Activated CD8-positive, alpha-beta memory T cell treated with anti-CD3 and anti-CD28 coated beads for 24 hours (primary cell): Measurements from ENCODE around the gene MRTFA.
"Not testable (repeated sequence)": the region's sequence is repeated elsewhere in the genome, so short reads cannot be mapped to it uniquely, and the experiment has no call there.

ENCODE experiments used
- DNase-seq: peaks from one replicate; pipeline ENCODE4 v3.0.0-alpha.2; 2020

Gene MRTFA

DNA sequence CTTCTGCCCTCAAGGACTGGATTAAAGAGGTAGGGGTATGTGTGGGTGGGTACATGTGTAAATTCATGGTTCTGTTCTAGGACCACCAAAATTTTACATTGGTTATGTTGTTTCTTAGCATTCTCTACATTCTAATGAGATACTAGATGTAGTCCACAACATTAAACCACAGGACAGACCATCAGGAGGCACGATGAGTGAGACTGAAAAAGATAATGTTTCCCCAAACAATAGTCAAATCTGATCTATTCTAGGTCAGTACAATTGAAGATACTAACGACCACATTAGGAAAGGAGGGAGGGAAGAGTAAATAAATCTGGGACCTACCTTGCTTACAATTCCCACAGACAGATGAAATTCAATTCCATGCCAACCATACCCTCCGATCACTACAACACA is 42.2 kb downstream of the MRTFA start:
- DNase-seq: no peak

DNA sequence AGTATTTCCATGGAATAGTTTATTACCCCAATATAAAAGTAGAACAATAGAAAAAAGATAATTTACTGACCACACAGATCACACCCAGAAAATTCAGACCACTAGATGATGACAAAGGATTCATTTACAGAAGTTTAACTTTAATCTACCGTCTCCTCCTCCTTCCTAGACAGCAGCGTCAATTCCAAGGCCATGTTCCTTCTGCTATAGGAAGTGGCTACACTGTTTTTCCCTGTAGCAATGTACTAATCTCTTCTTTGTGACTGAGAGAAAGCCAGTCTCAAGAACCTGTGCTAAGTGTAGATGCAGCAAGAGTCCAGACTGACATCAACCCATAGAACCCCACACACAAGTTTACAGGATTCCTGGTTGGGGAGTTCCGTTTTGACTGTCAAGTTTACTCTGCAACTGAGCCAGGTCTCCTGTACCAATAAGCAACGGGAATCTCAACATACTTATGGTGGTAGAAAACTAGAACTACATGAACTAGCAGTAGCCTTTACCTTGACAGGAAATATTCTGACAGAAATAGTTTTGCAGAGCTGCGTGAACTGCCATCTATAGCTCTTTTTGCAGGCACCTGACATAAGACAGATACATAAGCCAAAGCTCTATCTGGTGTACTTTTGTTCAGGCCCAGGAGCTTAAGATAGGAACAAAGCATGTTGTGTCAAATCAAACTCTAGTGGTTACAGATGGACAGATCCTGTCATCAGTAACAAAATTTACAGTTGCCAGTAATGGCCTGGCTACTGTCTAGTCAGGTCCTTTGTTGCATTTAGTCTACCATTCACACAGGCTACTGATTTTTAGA is 42.9 kb downstream of the MRTFA start:
- DNase-seq: no peak

DNA sequence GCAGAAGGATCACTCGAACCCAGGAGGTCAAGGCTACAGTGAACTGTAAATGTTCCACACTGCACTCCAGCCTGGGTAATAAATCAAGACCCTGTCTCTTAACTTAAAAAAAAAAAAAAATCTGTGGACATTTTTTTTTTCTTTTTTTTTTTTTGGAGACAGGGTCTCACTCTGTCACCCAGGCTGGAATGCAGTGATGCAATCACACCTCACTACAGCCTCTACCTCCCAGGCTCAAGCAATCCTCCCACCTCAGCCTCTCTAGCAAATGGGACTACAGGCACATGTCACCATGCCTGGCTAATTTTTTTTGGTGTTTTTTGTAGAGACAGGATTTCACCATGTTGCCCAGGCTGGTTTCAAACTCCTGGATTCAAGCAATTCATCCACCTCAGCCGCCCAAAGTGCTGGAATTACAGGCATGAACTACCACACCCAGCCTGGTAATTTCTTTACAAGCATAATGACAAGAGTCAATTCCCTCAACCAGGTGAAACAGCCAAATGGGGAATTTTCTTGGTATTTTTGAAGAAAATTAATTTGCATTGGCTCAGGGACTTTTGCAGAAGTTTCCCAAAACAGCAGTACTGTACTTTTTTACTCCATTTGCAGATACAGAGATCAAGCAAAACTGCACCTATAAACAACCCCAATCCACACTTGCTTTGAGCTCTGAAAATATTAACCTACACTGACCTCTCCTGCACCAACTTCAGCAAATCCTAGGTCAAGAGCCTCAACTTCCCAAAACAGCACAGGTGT is 44.0 kb downstream of the MRTFA start:
- DNase-seq: no peak

DNA sequence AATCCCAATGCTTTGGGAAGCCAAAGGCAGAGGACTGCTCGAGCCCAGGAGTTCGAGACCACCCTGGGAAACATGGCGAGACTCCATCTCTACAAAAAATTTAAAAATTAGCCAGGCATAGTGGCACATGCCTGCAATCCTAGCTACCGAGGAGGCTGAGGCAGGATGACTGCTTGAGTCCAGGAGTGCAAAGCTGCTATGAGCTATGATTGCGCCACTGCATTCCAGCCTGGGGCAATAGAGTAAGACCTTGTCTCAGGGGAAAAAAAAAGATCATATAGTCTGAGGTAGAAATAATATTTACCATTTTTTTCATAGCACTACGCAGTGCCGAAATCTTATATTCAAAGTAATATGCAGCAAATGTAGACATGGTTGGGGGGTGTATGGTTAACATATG is 47.8 kb downstream of the MRTFA start:
- DNase-seq: no peak

DNA sequence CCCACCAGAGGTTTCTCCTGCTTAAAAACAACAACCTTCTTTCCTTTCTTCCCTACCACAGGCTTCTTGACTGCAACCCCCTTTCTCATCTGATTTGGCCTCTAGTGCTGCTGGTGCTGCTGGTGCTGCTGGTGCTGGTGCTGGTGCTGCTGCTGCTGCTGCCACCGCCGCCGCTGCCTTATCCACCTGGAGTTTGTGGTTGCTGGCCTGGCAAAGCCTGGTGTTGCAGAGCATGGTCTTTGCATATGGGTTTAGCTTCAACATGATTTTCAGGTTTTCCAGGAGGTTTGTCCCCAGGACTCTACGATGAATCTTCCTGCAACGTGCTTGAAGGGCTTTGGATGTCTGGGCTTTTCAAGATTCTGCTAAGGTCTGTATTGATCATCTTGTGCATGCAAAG is 49.7 kb downstream of the MRTFA start:
- DNase-seq: no peak

DNA sequence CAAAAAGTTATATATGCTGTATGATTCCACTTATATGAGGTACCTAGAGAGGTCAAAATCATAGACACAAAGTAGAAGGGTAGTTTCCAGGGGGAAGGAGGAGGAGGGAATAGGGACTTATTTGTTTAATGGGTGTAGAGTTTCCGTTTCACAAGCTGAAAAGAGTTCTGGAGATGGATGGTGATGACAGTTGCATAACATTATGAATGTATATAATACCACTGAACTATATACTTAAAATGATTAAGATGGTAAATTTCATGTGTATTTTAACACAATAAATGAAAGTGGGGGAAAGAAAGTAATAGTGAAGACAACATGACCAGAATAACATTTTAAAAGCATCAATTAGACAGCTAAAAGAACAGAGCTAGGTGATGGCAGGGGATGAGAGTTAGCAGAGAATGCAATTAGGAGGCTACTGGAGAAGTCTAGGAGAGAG is 51.2 kb downstream of the MRTFA start:
- no peak for DNase-seq

DNA sequence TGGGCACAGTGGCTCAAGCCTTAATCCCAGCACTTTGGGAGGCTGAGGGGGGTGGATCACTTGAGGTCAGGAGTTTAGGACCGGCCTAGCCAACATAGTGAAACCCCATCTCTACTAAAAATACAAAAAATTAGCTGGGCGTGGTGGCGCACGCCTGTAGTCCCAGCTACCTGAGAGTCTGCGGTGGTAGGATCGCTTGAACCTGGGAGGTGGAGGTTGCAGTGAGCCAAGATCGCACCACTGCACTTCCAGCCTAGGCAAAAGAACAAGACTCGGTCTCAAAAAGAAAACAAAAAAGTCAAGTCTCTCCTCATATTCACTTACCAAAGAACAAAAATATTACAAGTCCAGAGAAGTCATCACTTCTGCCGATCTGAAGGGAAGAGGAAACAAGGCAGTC is 51.8 kb downstream of the MRTFA start:
- not testable (repeated sequence) for DNase-seq

DNA sequence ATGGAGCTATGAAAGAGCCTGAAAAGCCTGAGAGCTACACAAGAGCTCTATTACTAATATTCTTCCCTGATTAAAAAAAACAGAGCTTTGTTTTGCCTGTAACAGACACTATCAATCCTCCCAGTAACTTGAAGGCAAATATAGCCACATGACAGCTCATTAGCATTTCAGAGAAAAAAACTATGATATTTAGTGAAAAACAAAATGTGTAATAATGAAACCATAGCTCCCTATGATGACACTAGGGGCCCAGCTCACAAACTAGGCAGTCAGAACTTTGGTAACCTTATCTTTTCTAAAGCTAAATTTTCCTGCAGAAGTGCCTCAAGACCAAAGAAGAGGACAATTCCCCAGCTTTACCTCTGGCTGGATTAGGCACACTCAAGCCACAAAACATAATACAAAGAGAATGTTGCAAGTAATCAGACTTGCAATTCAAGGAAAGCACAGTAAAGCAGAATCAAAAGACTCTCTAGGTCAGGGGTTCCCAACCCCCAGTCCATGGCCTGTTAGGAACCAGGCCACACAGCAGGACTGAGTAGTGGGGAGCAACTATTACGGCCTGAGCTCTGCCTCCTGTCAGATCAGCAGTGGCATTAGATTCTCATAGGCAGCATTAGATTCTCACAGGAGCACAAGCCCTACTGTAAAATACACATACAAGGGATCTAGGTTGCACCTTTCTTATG is 53.3 kb downstream of the MRTFA start:
- no peak for DNase-seq

DNA sequence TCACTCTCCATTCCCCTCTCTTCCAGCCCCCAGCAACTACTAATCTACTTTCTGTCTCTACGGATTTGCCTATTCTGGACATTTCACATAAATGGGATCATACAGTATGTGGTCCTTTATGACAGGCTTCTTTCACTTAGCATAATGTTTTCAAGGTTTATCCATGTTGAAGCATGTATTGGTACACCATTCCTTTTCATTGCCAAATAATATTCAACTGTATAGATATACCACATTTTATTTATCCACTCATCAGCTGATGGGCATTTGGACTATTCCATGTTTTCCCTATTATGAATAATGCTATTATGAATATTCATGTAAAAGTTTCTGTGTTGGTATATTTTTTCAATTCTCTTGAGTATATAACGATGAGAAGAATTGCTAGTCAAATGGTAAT is 54.5 kb downstream of the MRTFA start:
- no peak for DNase-seq

DNA sequence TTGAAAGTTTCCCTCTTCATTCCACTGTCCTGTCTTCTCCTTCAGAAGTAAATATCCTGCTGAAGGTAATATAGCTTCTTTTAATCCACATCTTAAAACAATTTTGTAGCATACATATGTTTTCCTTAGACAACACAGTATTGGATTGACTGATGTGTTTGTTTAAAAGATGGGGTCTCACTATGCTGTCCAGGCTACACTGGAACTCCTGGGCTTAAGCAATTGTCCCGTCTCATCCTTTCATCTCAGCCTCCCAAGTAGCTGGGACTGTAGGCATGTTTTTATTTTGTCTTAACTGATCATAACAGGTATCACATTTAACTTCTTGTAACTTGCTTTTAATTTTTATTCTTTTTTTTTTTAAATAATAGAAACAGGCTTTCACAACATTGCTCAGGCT is 55.9 kb downstream of the MRTFA start:
- DNase-seq: no peak

DNA sequence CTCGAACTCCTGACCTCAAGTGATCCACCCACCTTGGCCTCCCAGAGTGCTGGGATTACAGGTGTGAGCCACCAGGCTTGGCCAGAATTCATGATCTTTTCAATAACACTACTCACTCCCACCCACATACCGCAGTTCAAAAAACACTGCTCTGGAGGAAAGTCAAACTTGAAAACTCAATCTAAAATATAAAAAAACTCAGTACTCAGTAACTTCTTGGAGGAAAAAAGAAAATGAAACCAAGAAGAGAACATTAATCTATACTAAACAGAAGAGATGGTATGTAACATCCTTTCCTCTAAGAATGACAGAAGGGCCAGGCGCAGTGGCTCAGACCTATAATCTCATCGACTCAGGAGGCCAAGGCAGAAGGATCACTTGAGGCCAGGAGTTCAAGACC is 58.3 kb downstream of the MRTFA start:
- no peak for DNase-seq

DNA sequence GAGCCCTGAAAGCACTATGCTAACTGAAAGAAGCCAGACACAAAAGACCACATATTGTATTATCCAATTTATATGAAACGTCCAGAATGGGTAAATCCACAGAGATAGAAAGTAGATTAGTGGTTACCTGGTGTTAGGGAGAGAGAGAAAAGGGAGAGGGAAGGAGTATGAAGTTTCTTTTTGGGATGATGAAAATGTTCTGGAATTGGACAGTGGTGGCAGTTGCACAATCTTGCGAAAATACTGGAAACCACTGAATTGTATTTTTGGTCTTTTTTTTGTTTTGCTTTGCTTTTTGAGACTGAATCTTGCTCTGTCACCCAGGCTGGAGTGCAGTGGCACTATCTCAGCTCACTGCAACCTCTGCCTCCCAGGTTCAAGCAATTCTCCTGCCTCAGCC is 63.5 kb downstream of the MRTFA start:
- no peak for DNase-seq

DNA sequence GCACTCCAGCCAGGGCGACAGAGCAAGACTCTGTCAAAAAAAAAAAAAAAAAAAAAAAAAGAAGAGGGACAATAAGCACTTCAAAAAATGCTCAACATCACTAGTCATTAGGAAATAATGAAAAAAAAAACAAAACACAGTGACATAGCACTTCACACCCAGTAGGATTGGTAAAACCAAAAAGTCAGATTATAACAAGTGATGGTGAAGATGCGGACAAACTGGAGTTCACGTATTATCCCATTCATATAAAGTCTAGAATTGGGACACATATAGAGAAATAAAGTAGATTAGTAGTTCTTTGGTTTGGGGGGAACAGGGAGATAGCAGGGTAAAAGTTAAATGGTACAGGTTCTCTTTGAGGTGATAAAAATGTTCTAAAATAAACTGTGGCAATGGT is 64.6 kb downstream of the MRTFA start:
- DNase-seq: no peak

DNA sequence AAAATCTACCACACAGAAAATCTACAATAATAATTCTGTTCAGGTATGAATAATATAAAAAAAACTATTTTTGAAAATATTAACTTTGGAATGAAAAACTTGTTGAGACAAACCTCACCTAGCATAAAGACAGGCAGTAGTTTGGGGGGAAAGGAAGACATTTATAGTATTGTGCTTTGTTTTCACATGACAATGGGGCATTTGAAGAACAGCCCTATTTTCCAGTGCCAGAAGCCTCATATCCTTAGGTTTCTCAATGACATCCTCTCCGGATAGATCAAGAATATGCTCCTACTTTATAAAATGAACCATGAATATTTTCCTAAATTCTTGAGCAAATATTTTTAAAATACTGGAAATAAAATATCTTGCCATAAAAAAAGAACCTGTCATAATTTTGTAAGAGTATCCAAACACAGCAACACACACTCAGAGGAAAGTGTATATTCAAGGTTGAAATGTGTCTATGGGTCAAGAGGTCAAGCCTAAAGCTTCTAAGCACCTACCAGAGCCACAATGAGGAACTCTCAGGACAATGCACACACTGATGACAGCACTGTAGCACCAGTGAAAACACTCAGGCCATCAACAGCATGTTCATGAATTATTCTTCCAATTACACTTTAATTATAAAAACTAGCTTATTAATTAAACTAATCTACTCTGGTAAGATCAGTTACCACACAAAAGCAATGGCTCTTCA is 68.7 kb downstream of the MRTFA start:
- DNase-seq: no peak

DNA sequence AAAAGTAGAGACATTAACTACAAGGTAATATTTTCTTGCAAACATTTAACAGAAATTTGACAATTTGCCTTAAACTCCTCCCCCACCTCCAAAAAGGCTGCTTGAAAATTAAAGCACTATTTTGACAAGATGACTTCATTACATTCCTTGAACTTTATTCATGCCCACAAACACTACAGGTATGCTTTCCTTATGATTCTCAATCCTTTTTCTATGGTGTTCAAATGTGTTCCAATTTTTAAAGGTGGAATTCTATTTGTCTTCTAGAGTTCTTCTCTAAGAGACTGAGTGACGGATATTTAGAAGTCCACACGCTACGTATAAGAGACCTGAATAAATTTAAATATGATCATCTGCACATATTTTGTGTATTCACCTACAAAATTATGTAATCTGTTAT is 69.4 kb downstream of the MRTFA start:
- DNase-seq: no peak

DNA sequence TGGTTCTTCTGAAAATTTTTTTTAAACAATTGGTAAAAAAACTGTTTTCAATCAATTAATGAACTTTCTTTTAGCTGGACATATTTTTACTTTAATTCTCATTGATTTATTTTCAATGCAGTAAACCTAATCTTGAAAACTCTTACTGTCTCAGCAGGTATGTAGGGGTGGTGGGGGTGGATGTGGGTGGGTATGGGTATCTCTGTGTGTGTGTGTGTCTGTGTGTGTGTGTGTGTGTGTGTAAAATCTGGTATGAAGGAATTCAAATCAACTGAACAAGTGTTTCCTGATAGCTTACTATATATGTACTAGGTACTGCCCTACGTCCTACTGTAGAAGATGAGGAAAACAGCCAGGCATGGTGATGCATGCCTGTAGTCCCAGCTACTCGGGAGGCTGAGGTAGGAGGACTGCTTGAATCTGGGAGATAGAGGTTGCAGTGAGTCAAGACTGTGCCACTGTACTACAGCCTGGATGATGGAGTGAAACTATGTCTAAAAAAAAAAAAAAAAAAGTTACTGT is 75.5 kb downstream of the MRTFA start:
- DNase-seq: no peak

DNA sequence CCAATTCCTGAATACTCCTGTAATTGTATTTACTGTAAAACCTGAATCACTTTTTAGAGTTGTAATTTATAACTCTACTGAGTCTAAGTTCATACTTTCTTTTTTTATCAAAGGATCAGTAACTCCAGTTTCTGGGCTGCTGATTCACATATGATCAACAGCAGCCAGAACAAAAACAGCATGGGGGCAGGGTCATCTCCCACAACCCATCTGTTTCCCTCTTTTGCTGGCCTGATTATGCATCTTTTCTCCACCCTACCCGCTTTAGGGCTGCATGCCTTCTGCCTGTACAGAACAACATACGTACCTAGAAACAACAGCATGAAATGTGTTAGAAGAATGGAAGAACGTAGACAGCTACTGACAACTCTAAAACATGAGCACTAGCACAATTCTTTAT is 76.0 kb downstream of the MRTFA start:
- no peak for DNase-seq

DNA sequence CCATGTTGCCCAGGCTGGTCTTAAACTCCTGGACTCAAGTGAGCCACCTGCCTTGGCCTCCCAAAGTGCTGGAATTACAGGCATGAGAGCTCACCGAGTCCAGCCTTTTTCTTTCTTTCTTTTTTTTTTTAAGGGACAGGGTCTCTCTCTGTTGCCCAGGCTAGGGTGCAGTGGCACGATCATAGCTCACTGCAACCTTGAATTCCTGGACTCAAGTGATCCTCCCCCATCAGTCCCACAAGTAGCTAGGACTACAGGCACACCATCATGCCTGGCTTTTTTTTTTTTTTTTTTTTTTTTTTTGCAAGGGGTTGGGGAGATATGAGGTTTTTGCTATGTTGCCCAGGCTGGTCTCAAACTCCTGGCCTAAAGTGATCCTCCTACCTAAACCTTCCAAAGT is 78.5 kb downstream of the MRTFA start:
- no peak for DNase-seq

DNA sequence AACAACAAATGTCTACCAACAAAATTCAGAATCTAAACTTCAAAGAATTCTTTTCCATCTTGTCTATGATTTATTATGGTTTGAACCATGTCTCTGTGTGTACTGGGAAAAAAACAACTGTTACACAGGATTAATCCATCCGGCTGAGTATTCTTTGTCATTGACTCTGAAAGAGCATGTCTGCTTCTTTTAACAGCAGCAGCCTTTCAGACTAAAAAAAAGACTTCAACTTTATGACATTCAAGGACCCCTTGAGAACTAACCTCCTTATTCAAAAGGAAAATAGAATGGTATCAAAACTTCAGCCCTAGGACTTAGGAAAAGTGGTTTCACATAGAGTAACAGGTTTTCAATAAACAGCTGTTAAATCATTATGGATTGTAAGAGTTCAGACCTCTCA is 79.9 kb downstream of the MRTFA start:
- no peak for DNase-seq

DNA sequence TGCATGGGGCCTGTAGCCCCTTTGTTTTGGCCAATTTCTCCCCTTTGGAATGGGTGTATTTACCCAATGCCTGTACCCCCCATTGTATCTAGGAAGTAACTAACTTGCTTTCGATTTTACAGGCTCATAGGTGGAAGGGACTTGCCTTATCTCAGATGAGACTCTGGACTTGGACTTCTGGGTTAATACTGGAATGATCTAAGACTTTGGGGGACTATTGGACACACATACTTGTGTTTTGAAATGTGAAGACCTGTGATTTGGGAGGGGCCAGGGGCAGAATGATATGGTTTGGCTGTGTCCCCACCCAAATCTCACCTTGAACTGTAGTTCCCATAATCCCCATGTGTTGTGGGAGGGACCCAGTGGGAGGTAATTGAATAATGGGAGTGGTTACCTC is 82.5 kb downstream of the MRTFA start:
- DNase-seq: not testable (repeated sequence)

DNA sequence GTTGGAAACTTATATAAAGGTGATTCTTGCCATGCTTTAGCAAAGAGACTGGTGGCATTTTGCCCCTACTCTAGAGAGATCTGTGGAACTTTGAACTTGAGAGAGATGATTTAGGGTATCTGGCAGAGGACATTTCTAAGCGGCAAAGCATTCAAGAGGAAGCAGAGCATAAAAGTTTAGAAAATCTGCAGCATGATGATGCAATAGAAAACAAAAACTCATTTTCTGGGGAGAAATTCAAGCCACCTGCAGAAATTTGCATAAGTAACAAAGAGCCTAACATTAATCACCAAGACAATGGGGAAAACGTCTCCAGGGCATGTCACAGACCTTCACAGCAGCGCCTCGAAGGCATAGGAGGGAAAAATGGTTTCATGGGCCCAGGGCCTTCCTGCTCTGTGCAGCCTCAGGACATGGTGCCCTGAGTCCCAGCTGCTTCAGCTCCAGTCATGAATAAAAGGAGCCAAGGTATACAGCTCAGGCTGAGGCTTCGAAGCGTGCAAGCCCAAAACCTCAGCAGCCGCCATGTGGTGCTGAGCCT is 83.4 kb downstream of the MRTFA start:
- no peak for DNase-seq

DNA sequence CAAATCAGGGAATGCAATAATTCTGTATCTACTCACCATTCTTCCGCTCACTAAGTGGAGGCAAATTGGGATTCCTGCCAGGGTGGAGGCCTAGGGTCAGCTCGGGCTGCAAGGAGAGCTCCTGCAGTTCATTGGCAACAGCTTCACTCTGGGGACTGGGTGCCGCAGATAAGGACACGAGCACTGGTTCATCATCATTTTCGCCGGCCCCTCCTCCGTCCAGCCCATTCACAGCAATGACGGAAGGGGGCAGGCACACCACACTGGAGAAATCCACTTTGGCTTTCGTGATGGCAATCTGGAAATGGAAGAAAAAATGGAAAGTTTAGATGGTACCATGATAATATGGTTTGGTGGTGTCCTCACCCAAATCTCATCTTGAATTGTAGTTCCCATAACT is 84.4 kb downstream of the MRTFA start:
- DNase-seq: no peak

DNA sequence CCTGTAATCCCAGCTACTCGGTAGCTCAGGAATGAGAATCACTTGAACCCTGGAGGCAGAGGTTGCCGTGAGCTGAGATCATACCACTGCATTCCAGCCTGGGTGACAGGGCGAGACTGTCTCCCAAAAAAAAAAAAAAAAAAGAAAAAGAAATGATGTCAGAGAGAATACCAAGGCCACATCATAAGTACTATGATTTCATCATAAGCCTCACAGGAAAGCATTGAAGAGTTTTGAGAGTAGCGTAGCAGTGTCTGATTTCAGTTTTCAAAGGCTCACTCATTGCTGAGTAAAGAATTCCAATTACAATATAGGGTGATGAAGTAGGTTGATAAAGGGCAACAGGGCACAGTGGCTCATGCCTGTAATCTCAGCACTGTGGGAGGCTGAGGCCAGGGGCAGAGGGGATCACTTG is 88.8 kb downstream of the MRTFA start:
- DNase-seq: no peak
